Keratinocyte (primary cell): ENCODE measurements around the gene MEX3B. TPM values are rescaled to one million over a fixed set of nuclear protein-coding genes. Genes with fewer than 3 reads are reported as not detected.
"Not testable (repeated sequence)": the region's sequence is repeated elsewhere in the genome, so short reads cannot be mapped to it uniquely, and the experiment has no call there.

Experiments
- DNase-seq: peaks from one replicate; pipeline ENCODE4 v3.0.0-alpha.2; 2011; ENCODE audit warnings: low read depth, missing footprints, low spot score
- FAIRE-seq: peaks from 2 replicates; lab custom pipeline; 2011; peaks lifted over from hg19 to GRCh38; lab: Jason Lieb, UNC
- H2AFZ ChIP-seq: 2 replicates; pipeline ENCODE4 v1.6.0; 2012; ENCODE audit warnings: low read length, control low read depth, inconsistent platforms; ENCODE audit not compliant: control insufficient read depth
- H3K27ac ChIP-seq: 2 replicates; pipeline ENCODE4 v1.5.1; 2011; ENCODE audit warnings: low read length; ENCODE audit not compliant: control insufficient read depth, insufficient read depth
- H3K27me3 ChIP-seq: 3 replicates; pipeline ENCODE4 v1.6.0; 2011; ENCODE audit warnings: low read length; ENCODE audit not compliant: control insufficient read depth, insufficient read depth; ENCODE audit errors: extremely low read depth
- H3K36me3 ChIP-seq, 2 experiments: 2 replicates in 1 of 2; 3 replicates in 1 of 2; pipeline ENCODE4 v1.5.1; 2011; ENCODE audit warnings: low read length in 2 of 2, mild to moderate bottlenecking in 1 of 2; ENCODE audit not compliant: control insufficient read depth in 2 of 2, insufficient read depth in 2 of 2; ENCODE audit errors: extremely low read depth in 1 of 2
- H3K4me1 ChIP-seq: 3 replicates; pipeline ENCODE4 v1.5.1; 2011; ENCODE audit warnings: low read length; ENCODE audit not compliant: control insufficient read depth, insufficient read depth; ENCODE audit errors: extremely low read depth
- H3K4me2 ChIP-seq: 3 replicates; pipeline ENCODE4 v1.6.0; 2011; ENCODE audit warnings: low read depth, low read length; ENCODE audit not compliant: control insufficient read depth, insufficient read depth; ENCODE audit errors: extremely low read depth
- H3K4me3 ChIP-seq, 3 experiments: fragments of 200-600 bp in 1 of 3; sonication (generic) in 1 of 3; 2 replicates in 2 of 3; 3 replicates in 1 of 3; pipeline ENCODE4 v1.5.1; 2011 to 2016; ENCODE audit warnings: low read length in 3 of 3, mild to moderate bottlenecking in 3 of 3, control low read depth in 2 of 3, inconsistent platforms in 1 of 3, low read depth in 1 of 3, mixed read lengths in 1 of 3, mixed run types in 1 of 3, moderate library complexity in 1 of 3; ENCODE audit not compliant: control insufficient read depth in 2 of 3, insufficient read depth in 2 of 3; ENCODE audit errors: extremely low read depth in 1 of 3
- H3K79me2 ChIP-seq: 2 replicates; pipeline ENCODE4 v1.6.0; 2012; ENCODE audit warnings: low read length; ENCODE audit not compliant: control insufficient read depth, insufficient read depth
- H3K9ac ChIP-seq: 3 replicates; pipeline ENCODE4 v1.6.0; 2011; ENCODE audit warnings: low read length; ENCODE audit not compliant: control insufficient read depth, insufficient read depth; ENCODE audit errors: extremely low read depth
- H3K9me1 ChIP-seq: 3 replicates; pipeline ENCODE4 v1.6.0; 2011; ENCODE audit warnings: low read length; ENCODE audit not compliant: control insufficient read depth, insufficient read depth; ENCODE audit errors: extremely low read depth
- H3K9me3 ChIP-seq: 2 replicates; pipeline ENCODE4 v1.5.1; 2012; ENCODE audit warnings: low read depth, low read length; ENCODE audit not compliant: control insufficient read depth
- H4K20me1 ChIP-seq: 3 replicates; pipeline ENCODE4 v1.6.0; 2011; ENCODE audit warnings: low read length; ENCODE audit not compliant: control insufficient read depth, insufficient read depth; ENCODE audit errors: extremely low read depth
- EZH2 ChIP-seq: IDR thresholded peaks from one replicate; pipeline ENCODE4 v1.6.1; 2012; ENCODE audit warnings: inconsistent platforms, mild to moderate bottlenecking, low read length, moderate library complexity
- dilution Hi-C: fragments of 300-500 bp; cut with MboI; formaldehyde crosslinking; loops from one replicate; pipeline ENCODE4 v1.7.0; 2020; ENCODE audit warnings: low sequenced_read_pairs; ENCODE audit not compliant: extremely low pct_ligation_motif_present
- polyA plus RNA-seq, 5 experiments: library from polyadenylated mRNA; depleted of rRNA in 3 of 5; stranded (reverse) in 3 of 5; stranded (forward) in 1 of 5; unstranded in 1 of 5; fragments of >200 nt; gene quantifications; 1 replicate in 1 of 5; 2 replicates in 3 of 5; 3 replicates in 1 of 5; pipeline versions ENCODE4 v1.2.1 to v1.2.3, GENCODE V29; 2011 to 2012; ENCODE audit warnings: missing spikeins in 2 of 5, low read depth in 1 of 5, low replicate concordance in 1 of 5
- TF ChIP-seq, protein P1 (sequence below), 3 experiments: IDR thresholded peaks in 1 of 3; conservative IDR thresholded peaks in 1 of 3; optimal IDR thresholded peaks in 1 of 3; 2 replicates in 2 of 3; 3 replicates in 1 of 3; pipeline versions ENCODE3 to v1.5.1; 2011; ENCODE audit warnings: low read length in 3 of 3, mild to moderate bottlenecking in 3 of 3, moderate library complexity in 2 of 3, control low read depth in 1 of 3, inconsistent platforms in 1 of 3; ENCODE audit not compliant: insufficient read depth in 2 of 3; ENCODE audit errors: extremely low read depth in 1 of 3

Gene MEX3B
- polyA plus RNA-seq, 1 donor (not counting 4 experiments of a cell fraction or from before 2014, with no cell fraction given), result 0.16 TPM

DNA sequence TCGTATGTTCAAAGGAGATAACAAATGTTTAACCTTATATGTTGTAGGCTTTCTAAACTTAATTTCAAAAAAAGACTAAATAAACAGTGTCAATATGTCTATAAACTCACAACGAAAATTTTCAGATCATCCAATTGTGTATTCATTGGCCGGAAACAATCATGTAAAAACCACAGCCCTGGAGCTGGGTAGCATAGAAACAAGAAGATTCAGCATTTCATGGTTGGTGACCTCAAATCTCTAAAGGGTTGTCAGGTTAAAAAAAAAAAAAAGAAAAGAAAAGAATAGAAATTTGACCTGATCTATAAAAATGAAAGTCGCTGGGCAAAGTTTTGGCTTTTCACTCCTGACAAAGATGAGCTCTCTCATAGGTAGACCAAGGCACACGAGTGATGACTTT is 13.9 kb downstream of the MEX3B start:
- dilution Hi-C loops, result no loop called here
- Histone ChIP-seq H3K27me3 (no peaks in the 10 kb centered on the region), H3K4me1 (no peaks in the 10 kb centered on the region), H3K36me3 (no peaks in the 10 kb centered on the region), H3K9me3 (no peaks in the 10 kb centered on the region), H4K20me1 (no peaks in the 10 kb centered on the region), H3K79me2 (no peaks in the 10 kb centered on the region), H3K9me1 (no peaks in the 10 kb centered on the region), H3K4me2 (no peak overlapping the region), H2AFZ (no peak overlapping the region), H3K27ac (no peak overlapping the region), H3K4me3 (no peak overlapping the region), H3K9ac (no peak overlapping the region)
- TF ChIP-seq, protein P1, sequence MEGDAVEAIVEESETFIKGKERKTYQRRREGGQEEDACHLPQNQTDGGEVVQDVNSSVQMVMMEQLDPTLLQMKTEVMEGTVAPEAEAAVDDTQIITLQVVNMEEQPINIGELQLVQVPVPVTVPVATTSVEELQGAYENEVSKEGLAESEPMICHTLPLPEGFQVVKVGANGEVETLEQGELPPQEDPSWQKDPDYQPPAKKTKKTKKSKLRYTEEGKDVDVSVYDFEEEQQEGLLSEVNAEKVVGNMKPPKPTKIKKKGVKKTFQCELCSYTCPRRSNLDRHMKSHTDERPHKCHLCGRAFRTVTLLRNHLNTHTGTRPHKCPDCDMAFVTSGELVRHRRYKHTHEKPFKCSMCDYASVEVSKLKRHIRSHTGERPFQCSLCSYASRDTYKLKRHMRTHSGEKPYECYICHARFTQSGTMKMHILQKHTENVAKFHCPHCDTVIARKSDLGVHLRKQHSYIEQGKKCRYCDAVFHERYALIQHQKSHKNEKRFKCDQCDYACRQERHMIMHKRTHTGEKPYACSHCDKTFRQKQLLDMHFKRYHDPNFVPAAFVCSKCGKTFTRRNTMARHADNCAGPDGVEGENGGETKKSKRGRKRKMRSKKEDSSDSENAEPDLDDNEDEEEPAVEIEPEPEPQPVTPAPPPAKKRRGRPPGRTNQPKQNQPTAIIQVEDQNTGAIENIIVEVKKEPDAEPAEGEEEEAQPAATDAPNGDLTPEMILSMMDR (optimal IDR thresholded peaks at IDR 0.05 in 1 of 3, IDR thresholded peaks at IDR 0.05 in 1 of 3, conservative IDR thresholded peaks at IDR 0.05 in 1 of 3; ENCODE audit: extremely low read depth in 1 of 3, insufficient read depth in 2 of 3, low read length in 3 of 3), result no peak
- no peak for TF ChIP-seq EZH2
- DNase-seq (no peak), FAIRE-seq (no peak)

DNA sequence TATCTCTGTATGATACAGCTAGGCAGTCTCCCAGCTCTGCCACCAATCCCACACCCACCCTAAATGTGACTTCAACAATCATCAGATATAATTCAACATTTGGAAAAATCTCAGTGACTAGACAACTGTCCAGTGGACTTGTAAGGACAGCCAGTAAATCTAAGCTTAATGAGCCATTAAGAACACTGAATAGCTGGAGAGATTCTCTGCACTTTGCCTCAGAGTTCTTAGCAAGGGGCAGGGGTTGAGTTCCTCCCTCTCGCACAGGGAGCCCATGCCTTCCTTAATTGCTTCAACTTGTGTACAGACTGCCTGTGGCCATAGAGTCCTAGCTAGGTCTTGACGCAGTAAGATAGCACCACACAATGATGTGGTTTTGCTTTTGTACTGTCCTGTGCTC is 15.6 kb downstream of the MEX3B start:
- Histone ChIP-seq H3K9me3 (no peaks in the 10 kb centered on the region), H3K9me1 (no peaks in the 10 kb centered on the region), H3K4me1 (no peaks in the 10 kb centered on the region), H4K20me1 (no peaks in the 10 kb centered on the region), H3K36me3 (no peaks in the 10 kb centered on the region), H3K79me2 (no peaks in the 10 kb centered on the region), H3K4me2 (no peak overlapping the region), H3K9ac (no peak overlapping the region), H3K27ac (no peak overlapping the region), H3K27me3 (no peaks in the 10 kb centered on the region), H2AFZ (no peak overlapping the region), H3K4me3 (no peak overlapping the region)
- TF ChIP-seq, protein P1 (optimal IDR thresholded peaks at IDR 0.05 in 1 of 3, IDR thresholded peaks at IDR 0.05 in 1 of 3, conservative IDR thresholded peaks at IDR 0.05 in 1 of 3; ENCODE audit: extremely low read depth in 1 of 3, insufficient read depth in 2 of 3, low read length in 3 of 3), result no peak
- no peak for TF ChIP-seq EZH2
- dilution Hi-C loops, result no loop called here
- FAIRE-seq, result no peak
- no peak for DNase-seq

DNA sequence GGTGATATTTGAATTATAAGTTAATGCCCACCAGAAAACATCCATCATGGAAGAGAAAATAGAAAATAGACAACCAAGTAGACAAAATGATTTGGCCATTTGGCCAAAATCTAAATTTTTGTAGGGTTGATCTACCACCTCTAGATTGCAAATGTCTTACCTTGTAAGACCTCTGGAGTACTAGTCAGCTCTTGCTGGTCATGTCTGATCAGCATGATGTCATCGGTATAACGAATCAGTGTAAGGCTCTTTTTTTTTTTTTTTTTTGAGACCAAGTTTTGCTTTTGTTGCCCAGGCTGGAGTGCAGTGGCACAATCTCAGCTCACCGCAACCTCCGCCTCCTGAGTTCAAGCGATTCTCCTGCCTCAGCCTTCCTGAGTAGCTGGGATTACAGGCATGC is 17.7 kb downstream of the MEX3B start:
- FAIRE-seq, H3K9ac ChIP-seq, H3K4me3 ChIP-seq, H3K9me3 ChIP-seq, H3K27ac ChIP-seq, H2AFZ ChIP-seq, H3K79me2 ChIP-seq, H3K4me1 ChIP-seq, H4K20me1 ChIP-seq, dilution Hi-C loops, H3K9me1 ChIP-seq, DNase-seq, H3K36me3 ChIP-seq, H3K4me2 ChIP-seq, H3K27me3 ChIP-seq: not testable (repeated sequence)
